Lower leg skin (tissue), 4 donors: ENCODE results near the gene GRAMD2B. TPM values are rescaled to one million over a fixed set of nuclear protein-coding genes. Genes with fewer than 3 reads are reported as not detected.
"Not testable (repeated sequence)": the region's sequence is repeated elsewhere in the genome, so short reads cannot be mapped to it uniquely, and the experiment has no call there.

Experiments
- DNase-seq, 2 donors: peaks; one replicate each; pipeline ENCODE4 v3.0.0-alpha.2; 2019; ENCODE audit warnings: low spot score in 2 of 2
- H3K4me3 ChIP-seq: fragments of 200-600 bp; sonication (generic); 2 replicates; pipeline ENCODE4 v1.5.1; 2017; ENCODE audit warnings: mild to moderate bottlenecking, low read depth; ENCODE audit not compliant: poor library complexity, severe bottlenecking
- CTCF ChIP-seq, 3 donors: fragments of 450-650 bp; IDR thresholded peaks; one replicate each; pipeline ENCODE4 v1.5.1; 2016; ENCODE audit warnings: antibody characterized with exemption in 3 of 3, mild to moderate bottlenecking in 3 of 3, moderate library complexity in 2 of 3
- POLR2A ChIP-seq, 2 donors: fragments of 450-650 bp; IDR thresholded peaks; one replicate each; pipeline ENCODE4 v1.6.1; 2016 to 2017; ENCODE audit warnings: antibody characterized with exemption in 2 of 2, mild to moderate bottlenecking in 1 of 2, moderate library complexity in 1 of 2
- WGBS, 2 donors: methylation state at CpG; one replicate each; pipeline ENCODE4 v1.1.5; 2018; 5-methylcytosine and 5-hydroxymethylcytosine counted together
- intact Hi-C: fragments of 100-400 bp; cut with DNase I; formaldehyde crosslinking; loops from one replicate; pipeline ENCODE4 v1.15.0; 2023; ENCODE audit warnings: low total_unique reads
- total RNA-seq, 4 donors: library from RNA; depleted of rRNA; stranded (reverse); fragments of >200 nt; gene quantifications; one replicate each; pipeline ENCODE4 v1.1.0, GENCODE V29; 2016

Gene GRAMD2B
- total RNA-seq, 4 donors from 2014 or later = 58.9 to 99.8 (median 75.8) TPM

- WGBS, 2 donors = 68 to 77% methylated on average over 4 of the region's 4 CpGs
- TF ChIP-seq CTCF (IDR thresholded peaks at IDR 0.05) (no peak), POLR2A (IDR thresholded peaks at IDR 0.05) (no peak)
- H3K4me3 ChIP-seq = no peak overlapping the region
- no peak for DNase-seq
- intact Hi-C loops = no loop called here
These were observed 15.1 kb downstream of the GRAMD2B start for GRCh38 chr5:126438267-126438666.

GRCh38 chr5:126438868-126439267 is 15.7 kb downstream of the GRAMD2B start:
- 77 to 92% methylated on average over 3 of the region's 3 CpGs for WGBS, 2 donors
- intact Hi-C loops = no loop called here
- no peak for DNase-seq
- no peak for TF ChIP-seq POLR2A (IDR thresholded peaks at IDR 0.05)
- TF ChIP-seq CTCF (IDR thresholded peaks at IDR 0.05) = no peak
- H3K4me3 ChIP-seq = no peak overlapping the region

GRCh38 chr5:126439724-126440123 is 16.5 kb downstream of the GRAMD2B start:
- intact Hi-C loops, DNase-seq, H3K4me3 ChIP-seq: not testable (repeated sequence)
- 97 to 98% methylated on average over 6 of the region's 6 CpGs for WGBS, 2 donors

GRCh38 chr5:126441230-126441629 is 18.0 kb downstream of the GRAMD2B start:
- no peak overlapping the region for H3K4me3 ChIP-seq
- intact Hi-C loops = no loop called here
- no peak for DNase-seq
- TF ChIP-seq POLR2A (IDR thresholded peaks at IDR 0.05) = no peak
- no peak for TF ChIP-seq CTCF (IDR thresholded peaks at IDR 0.05)
- 92 to 93% methylated on average over 2 of the region's 2 CpGs for WGBS, 2 donors

- H3K4me3 ChIP-seq = no peak overlapping the region
- intact Hi-C loops = no loop called here
- 85 to 88% methylated on average over 2 of the region's 2 CpGs for WGBS, 2 donors
- no peak for DNase-seq
- TF ChIP-seq CTCF (IDR thresholded peaks at IDR 0.05) (no peak), POLR2A (IDR thresholded peaks at IDR 0.05) (no peak)
These were observed 20.2 kb downstream of the GRAMD2B start for GRCh38 chr5:126443374-126443851.

GRCh38 chr5:126444137-126444536 is 20.9 kb downstream of the GRAMD2B start:
- DNase-seq = no peak
- TF ChIP-seq POLR2A (IDR thresholded peaks at IDR 0.05) (no peak), CTCF (IDR thresholded peaks at IDR 0.05) (no peak)
- intact Hi-C loops = no loop called here
- WGBS, 2 donors = 97 to 98% methylated on average over 2 of the region's 2 CpGs
- H3K4me3 ChIP-seq = no peak overlapping the region
